HL-60 (cell line): ENCODE results near the gene CXorf51A.

ENCODE experiments used
- CTCF ChIP-seq: IDR thresholded peaks from one replicate; pipeline ENCODE4 v1.5.1; 2011; ENCODE audit warnings: low read length, control low read depth, inconsistent platforms; ENCODE audit not compliant: insufficient read depth
- GABPA ChIP-seq: IDR thresholded peaks from 2 replicates; pipeline ENCODE4 v1.6.1; 2012; ENCODE audit warnings: low read depth
- POLR2AphosphoS5 ChIP-seq: IDR thresholded peaks from 2 replicates; pipeline ENCODE4 v1.6.1; 2012; ENCODE audit warnings: low read depth
- REST ChIP-seq: IDR thresholded peaks from 2 replicates; pipeline ENCODE4 v1.6.1; 2012; ENCODE audit warnings: low read depth; ENCODE audit not compliant: insufficient replicate concordance

- no peak for TF ChIP-seq CTCF
- no peak for TF ChIP-seq POLR2AphosphoS5
- no peak for TF ChIP-seq GABPA
- no peak for TF ChIP-seq REST
These were observed 17.4 kb upstream of the CXorf51A start for GRCh38 chrX:146831994-146832393.
